LNCAP (cell line): ENCODE data around the gene ATP4B.

Experiments
- CTCF ChIP-seq: fragments of 450-650 bp; IDR thresholded peaks from 2 replicates; pipeline ENCODE4 v1.5.1; 2017; ENCODE audit warnings: mild to moderate bottlenecking

ATP4B gene

GRCh38 chr13:113657851-113658741 lies at the start of gene ATP4B:
Gene ATP4B, minus strand, starts transcription at chr13:113658198. Its CDS starts 54 bp downstream, at chr13:113658144.
- TF ChIP-seq CTCF = no peak

GRCh38 chr13:113672002-113672651 lies 14.1 kb upstream of the ATP4B start:
- TF ChIP-seq CTCF = no peak

GRCh38 chr13:113671066-113672001 lies 13.3 kb upstream of the ATP4B start:
- no peak for TF ChIP-seq CTCF

GRCh38 chr13:113670541-113670940 lies 12.5 kb upstream of the ATP4B start:
- no peak for TF ChIP-seq CTCF

GRCh38 chr13:113669755-113670341 lies 11.8 kb upstream of the ATP4B start:
- no peak for TF ChIP-seq CTCF

GRCh38 chr13:113669231-113669754 lies 11.3 kb upstream of the ATP4B start:
- TF ChIP-seq CTCF = no peak

GRCh38 chr13:113668491-113668971 lies 10.5 kb upstream of the ATP4B start:
- no peak for TF ChIP-seq CTCF
